ENCODE results near the gene ARAP2. TPM values are rescaled to one million over a fixed set of nuclear protein-coding genes. Genes with fewer than 3 reads are reported as not detected.

The ARAP2 gene
- polyA plus RNA-seq, 6 donors from 2014 or later = 15.9 to 49.3 (median 32.7) TPM

DNA sequence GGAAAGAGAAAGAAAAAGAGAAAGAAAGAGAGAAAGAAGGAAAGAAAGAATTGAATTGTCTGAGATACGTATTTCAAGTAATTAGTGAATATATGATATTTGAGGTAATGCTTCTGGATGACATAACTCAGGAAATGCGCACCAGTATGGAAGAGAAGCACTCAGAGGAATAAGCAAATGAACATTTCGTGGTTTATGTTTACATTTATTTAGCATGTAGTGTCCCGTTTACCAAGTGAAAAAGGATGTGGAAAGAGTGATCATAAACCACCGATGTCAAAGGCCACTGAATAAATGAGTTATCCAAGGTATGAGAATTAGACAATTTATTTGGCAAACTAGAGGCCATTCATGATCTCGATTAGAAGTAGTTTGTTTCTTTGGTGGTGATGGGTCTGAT lies 200.4 kb downstream of the ARAP2 start:
- H3K4me3 Mint-ChIP-seq = no peak overlapping the region
- no peak for ATAC-seq (ENCODE audit: low read depth in 2 of 2)
- no peaks in the 10 kb centered on the region for H3K27me3 Mint-ChIP-seq
- H3K4me1 Mint-ChIP-seq = peaks cover 4 to 7% (median 4%) of the 10 kb centered on the region in 3 donors
- H3K36me3 Mint-ChIP-seq = peaks cover 0 to 8% of the 10 kb centered on the region in 2 donors
- no peak for DNase-seq
- H3K27ac Mint-ChIP-seq = no peak overlapping the region
- H3K9me3 Mint-ChIP-seq = peaks cover 0 to 1% (median 0%) of the 10 kb centered on the region in 7 donors

DNA sequence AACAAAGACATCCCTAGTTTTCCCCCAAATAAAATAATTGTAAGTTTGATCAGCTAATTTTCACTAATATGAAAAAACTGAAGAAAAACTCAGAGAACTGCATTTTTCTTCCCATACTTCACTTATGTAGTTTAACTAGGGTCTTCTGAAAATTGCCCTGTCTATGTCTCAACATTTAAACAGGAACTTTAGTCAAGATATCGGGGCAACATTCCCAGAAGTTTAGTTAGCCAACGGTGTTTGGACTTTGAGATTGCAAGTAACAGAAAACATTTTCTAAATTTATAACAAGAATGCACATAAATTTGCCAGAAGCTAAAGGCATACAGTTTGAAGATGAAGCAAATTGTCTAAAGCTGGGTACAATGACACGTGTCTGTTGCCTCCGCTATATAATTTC lies 201.1 kb downstream of the ARAP2 start:
- no peaks in the 10 kb centered on the region for H3K9me3 Mint-ChIP-seq
- no peaks in the 10 kb centered on the region for H3K27me3 Mint-ChIP-seq

DNA sequence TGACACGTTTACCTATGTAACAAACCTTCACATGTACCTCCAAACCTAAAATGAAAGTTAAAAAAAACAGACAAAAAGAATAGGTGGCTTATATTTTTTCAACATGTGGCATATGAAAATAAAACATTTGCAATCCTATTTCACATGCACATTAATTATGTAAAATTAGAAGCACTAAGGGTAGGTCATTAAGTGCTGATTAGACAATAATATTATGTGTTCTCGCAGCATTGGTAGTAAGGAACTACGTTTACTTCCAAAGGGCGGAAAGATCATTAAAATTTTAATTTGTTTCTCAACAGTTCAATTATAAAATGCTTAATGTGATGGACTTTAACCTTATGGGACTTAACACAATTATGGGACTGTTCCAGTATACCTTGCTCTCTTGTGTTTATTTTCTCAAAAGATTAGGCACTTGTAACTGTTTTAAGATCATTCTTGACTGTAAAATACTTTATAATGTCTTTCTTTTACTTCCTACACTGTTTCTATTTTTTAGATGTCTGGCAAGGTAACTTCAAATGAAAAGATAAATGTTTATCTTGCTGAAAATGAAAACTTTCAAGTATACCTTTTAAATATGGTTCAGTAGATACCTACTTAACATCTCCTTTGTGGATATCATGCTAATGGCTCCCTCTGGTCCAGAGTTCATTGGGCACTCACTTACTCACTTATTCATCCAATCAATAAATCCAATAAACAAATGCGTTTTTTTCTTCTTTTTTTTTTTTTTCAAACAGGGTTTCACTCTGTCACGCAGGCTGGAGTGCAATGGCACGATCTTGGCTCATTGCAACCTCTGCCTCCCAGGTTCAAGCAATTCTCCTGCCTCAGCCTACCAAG lies 202.0 kb downstream of the ARAP2 start:
- DNase-seq (no peak), ATAC-seq (ENCODE audit: low read depth in 2 of 2) (no peak)
- Mint-ChIP-seq H3K27me3 (no peaks in the 10 kb centered on the region), H3K36me3 (peaks cover 0 to 8% of the 10 kb centered on the region in 2 donors), H3K27ac (no peak overlapping the region), H3K4me1 (peaks cover 4 to 7% (median 4%) of the 10 kb centered on the region in 3 donors), H3K9me3 (no peaks in the 10 kb centered on the region), H3K4me3 (no peak overlapping the region)

More for the DNA sequence above, 201.1 kb downstream of the ARAP2 start:
- H3K27ac Mint-ChIP-seq = no peak overlapping the region
- H3K36me3 Mint-ChIP-seq = peaks cover 0 to 8% of the 10 kb centered on the region in 2 donors
- H3K4me3 Mint-ChIP-seq = no peak overlapping the region
- DNase-seq = no peak
- no peak for ATAC-seq (ENCODE audit: low read depth in 2 of 2)
- peaks cover 4 to 7% (median 4%) of the 10 kb centered on the region in 3 donors for H3K4me1 Mint-ChIP-seq

DNA sequence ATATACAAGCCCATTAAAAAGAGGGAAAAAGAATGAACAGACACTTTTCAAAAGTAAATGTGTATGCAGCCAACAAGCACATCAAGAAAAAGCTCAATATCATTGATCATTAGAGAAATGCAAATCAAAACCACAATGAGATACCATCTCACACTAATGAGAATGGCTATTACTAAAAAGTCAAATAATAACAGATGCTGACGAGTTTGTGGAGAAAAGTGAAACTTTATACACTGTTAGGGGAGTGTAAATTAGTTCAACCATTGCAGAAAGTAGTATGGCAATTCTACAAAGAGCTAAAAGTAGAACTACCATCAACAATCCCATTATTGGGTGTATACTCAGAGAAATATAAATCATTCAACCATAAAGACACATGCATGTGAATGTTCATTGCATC lies 203.0 kb downstream of the ARAP2 start:
- Mint-ChIP-seq H3K4me3 (no peak overlapping the region), H3K27ac (no peak overlapping the region), H3K4me1 (peaks cover 2 to 4% (median 4%) of the 10 kb centered on the region in 3 donors), H3K9me3 (peaks cover 0 to 6% (median 0%) of the 10 kb centered on the region in 7 donors), H3K27me3 (no peaks in the 10 kb centered on the region), H3K36me3 (peaks cover 0 to 16% of the 10 kb centered on the region in 2 donors)
- DNase-seq = no peak
- no peak for ATAC-seq (ENCODE audit: low read depth in 2 of 2)

DNA sequence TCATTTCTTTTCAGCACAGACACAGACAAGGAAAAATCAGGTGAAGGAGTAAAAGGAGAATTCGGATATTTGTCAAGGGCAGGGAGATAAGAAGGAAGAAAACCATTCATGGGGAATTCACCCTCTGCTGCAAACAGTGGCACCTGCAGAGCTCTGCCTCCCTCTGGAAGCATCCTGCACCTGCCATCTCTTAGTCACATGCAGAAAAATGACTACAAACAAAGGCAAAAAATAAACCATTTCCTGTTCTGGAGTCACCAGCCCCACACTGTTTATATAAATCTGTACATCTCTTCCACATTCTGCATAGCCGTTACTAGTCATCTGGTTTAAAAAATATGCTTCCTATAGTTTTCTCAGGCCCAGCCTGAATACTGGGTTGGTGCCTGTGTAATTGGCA lies 205.3 kb downstream of the ARAP2 start:
- Mint-ChIP-seq H3K36me3 (peaks cover 0 to 16% of the 10 kb centered on the region in 2 donors), H3K4me3 (no peak overlapping the region), H3K9me3 (peaks cover 0 to 11% (median 0%) of the 10 kb centered on the region in 7 donors), H3K4me1 (peaks cover 0 to 4% (median 2%) of the 10 kb centered on the region in 3 donors), H3K27ac (no peak overlapping the region), H3K27me3 (no peaks in the 10 kb centered on the region)
- DNase-seq = no peak
- ATAC-seq (ENCODE audit: low read depth in 2 of 2) = no peak

- ATAC-seq (ENCODE audit: low read depth in 2 of 2) (no peak), DNase-seq (no peak)
- H3K4me1 Mint-ChIP-seq = peaks cover 0 to 4% (median 2%) of the 10 kb centered on the region in 3 donors
- peaks cover 0 to 13% (median 0%) of the 10 kb centered on the region in 7 donors for H3K9me3 Mint-ChIP-seq
- no peaks in the 10 kb centered on the region for H3K27me3 Mint-ChIP-seq
- peaks cover 0 to 16% of the 10 kb centered on the region in 2 donors for H3K36me3 Mint-ChIP-seq
- H3K27ac Mint-ChIP-seq = no peak overlapping the region
- no peak overlapping the region for H3K4me3 Mint-ChIP-seq
Observed at GRCh38 chr4:36038491-36038890, 205.8 kb downstream of the ARAP2 start.

DNA sequence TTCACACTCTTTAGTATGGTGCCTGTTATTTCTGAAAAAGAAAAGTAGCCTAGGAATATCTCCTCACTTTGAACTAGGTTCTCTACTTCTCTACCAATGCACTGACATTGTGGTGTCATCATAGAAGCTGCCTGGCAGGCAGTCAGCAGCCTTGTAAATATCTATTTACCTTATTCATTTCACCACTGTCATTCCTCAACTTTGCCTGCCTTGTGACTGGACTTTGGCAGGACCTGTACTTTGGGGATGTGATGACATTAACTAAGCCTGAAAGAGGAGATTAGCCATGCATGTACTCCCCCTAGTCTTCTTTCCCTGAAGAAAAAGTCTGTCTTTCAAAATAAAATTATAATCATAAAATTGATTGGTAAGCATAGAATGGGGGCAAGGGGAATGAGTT lies 207.2 kb downstream of the ARAP2 start:
- peaks cover 0 to 21% (median 5%) of the 10 kb centered on the region in 7 donors for H3K9me3 Mint-ChIP-seq
- H3K4me1 Mint-ChIP-seq = peaks cover 0 to 4% (median 2%) of the 10 kb centered on the region in 3 donors
- H3K4me3 Mint-ChIP-seq = no peak overlapping the region
- no peaks in the 10 kb centered on the region for H3K27me3 Mint-ChIP-seq
- ATAC-seq (ENCODE audit: low read depth in 2 of 2) (no peak), DNase-seq (no peak)
- H3K36me3 Mint-ChIP-seq = peaks cover 0 to 16% of the 10 kb centered on the region in 2 donors
- no peak overlapping the region for H3K27ac Mint-ChIP-seq

GRCh38 chr4:36029951-36030350 lies 214.4 kb downstream of the ARAP2 start:
- H3K9me3 Mint-ChIP-seq = peaks cover 0 to 19% (median 0%) of the 10 kb centered on the region in 7 donors
- no peak overlapping the region for H3K4me3 Mint-ChIP-seq
- H3K27ac Mint-ChIP-seq = no peak overlapping the region
- H3K4me1 Mint-ChIP-seq = no peaks in the 10 kb centered on the region
- no peaks in the 10 kb centered on the region for H3K27me3 Mint-ChIP-seq
- no peaks in the 10 kb centered on the region for H3K36me3 Mint-ChIP-seq
- no peak for DNase-seq
- ATAC-seq (ENCODE audit: low read depth in 2 of 2) = no peak

DNA sequence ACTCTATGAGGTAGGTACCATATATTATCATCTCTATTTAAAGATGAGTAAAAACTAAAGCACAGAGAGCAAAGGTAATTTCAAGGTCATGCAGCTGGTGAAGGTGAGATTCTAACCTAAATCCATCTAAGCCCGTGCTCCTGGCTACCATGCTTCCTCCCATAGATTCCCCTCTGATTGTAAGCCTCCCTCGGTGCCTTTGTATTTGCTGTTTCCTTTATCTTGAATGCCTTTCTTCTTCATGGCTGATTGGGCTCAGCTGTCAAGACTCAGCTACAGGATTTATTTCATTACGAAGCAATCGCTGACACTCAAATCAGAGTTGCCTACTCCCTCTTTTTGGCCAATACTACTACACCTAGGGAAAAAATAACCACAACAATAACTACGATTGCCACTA lies 217.1 kb downstream of the ARAP2 start:
- H3K4me3 Mint-ChIP-seq = no peak overlapping the region
- H3K4me1 Mint-ChIP-seq = no peaks in the 10 kb centered on the region
- DNase-seq = no peak
- no peaks in the 10 kb centered on the region for H3K27me3 Mint-ChIP-seq
- no peak for ATAC-seq (ENCODE audit: low read depth in 2 of 2)
- H3K36me3 Mint-ChIP-seq = no peaks in the 10 kb centered on the region
- peak overlapping the region in 1 of 6 donors; percentile 74 for H3K27ac Mint-ChIP-seq
- H3K9me3 Mint-ChIP-seq = peaks cover 0 to 1% (median 0%) of the 10 kb centered on the region in 7 donors

DNA sequence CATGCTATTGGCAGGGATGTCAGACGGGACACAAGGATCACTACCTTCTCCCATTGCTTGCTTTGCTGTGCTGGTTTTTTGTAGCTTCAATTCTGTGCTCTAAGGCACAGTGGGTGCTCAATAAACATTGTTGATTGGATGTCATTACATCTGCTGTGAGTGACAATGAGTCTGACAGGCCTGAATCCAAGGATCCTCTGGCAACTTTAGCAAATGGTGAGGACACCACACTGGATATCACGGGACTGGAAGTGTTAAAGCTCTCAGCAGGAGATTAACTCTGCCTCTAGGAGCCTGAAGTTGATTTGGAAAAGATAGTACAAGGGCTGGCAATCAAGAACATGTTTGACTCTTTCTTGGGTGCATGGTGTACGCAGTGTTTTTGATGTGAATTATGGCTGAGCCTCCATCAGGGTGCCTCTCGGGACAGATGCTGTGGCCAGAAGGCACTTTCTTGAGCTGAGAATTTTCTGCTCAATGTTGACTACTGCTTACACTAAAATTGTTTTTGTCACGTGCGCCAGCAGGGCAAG lies 217.9 kb downstream of the ARAP2 start:
- no peak for ATAC-seq (ENCODE audit: low read depth in 2 of 2)
- Mint-ChIP-seq H3K27me3 (no peaks in the 10 kb centered on the region), H3K4me1 (no peaks in the 10 kb centered on the region), H3K4me3 (no peak overlapping the region), H3K27ac (no peak overlapping the region), H3K36me3 (no peaks in the 10 kb centered on the region), H3K9me3 (no peaks in the 10 kb centered on the region)
- DNase-seq = no peak

- no peaks in the 10 kb centered on the region for H3K4me1 Mint-ChIP-seq
- DNase-seq = no peak
- H3K27ac Mint-ChIP-seq = no peak overlapping the region
- H3K4me3 Mint-ChIP-seq = no peak overlapping the region
- H3K27me3 Mint-ChIP-seq = no peaks in the 10 kb centered on the region
- no peaks in the 10 kb centered on the region for H3K36me3 Mint-ChIP-seq
- ATAC-seq (ENCODE audit: low read depth in 2 of 2) = no peak
- no peaks in the 10 kb centered on the region for H3K9me3 Mint-ChIP-seq
Observed at GRCh38 chr4:36024901-36025660, 219.2 kb downstream of the ARAP2 start.

DNA sequence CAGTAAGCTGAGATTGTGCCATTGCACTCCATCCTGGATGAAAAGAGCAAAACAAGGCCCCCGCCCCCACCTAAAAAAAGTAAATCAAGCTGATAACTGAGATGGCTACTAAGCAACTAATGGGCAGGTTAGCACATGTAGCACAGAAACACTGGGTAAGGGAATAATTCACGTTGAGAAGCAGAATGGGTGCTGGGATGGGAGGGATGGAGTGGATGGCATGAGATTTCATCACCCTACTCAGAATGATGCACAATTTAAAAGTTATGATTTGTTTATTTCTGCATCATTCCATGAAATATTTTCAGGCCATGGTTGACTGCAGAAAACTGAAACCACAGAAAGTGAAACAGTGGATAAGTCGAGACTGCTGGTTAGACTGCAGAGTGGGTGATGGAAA lies 224.0 kb downstream of the ARAP2 start:
- Mint-ChIP-seq H3K36me3 (peaks cover 0 to 7% of the 10 kb centered on the region in 2 donors), H3K27me3 (no peaks in the 10 kb centered on the region), H3K9me3 (peaks cover 0 to 1% (median 0%) of the 10 kb centered on the region in 7 donors), H3K4me1 (no peaks in the 10 kb centered on the region), H3K27ac (no peak overlapping the region), H3K4me3 (no peak overlapping the region)
- no peak for ATAC-seq (ENCODE audit: low read depth in 2 of 2)
- DNase-seq = no peak
